Fibroblast of the aortic adventitia (primary cell): ENCODE data around the gene WEE2. TPM values are rescaled to one million over a fixed set of nuclear protein-coding genes. Genes with fewer than 3 reads are reported as not detected.
"Not testable (repeated sequence)": the region's sequence is repeated elsewhere in the genome, so short reads cannot be mapped to it uniquely, and the experiment has no call there.

Source experiments
- DNase-seq: peaks from one replicate; pipeline ENCODE4 v3.0.0-alpha.2; 2010; ENCODE audit warnings: low read depth
- H3K4me3 ChIP-seq: 2 replicates; pipeline ENCODE4 v1.5.1; 2011; ENCODE audit warnings: low read depth, mild to moderate bottlenecking, control low read depth, low read length, moderate library complexity
- CTCF ChIP-seq: IDR thresholded peaks from 2 replicates; pipeline ENCODE4 v1.5.1; 2011; ENCODE audit warnings: mild to moderate bottlenecking, low read length, control low read depth, inconsistent platforms; ENCODE audit not compliant: insufficient read depth
- total RNA-seq: library from RNA; depleted of rRNA; stranded (reverse); fragments of >200 nt; gene quantifications from 2 replicates; pipeline ENCODE4 v1.2.3, GENCODE V29; 2012; ENCODE audit warnings: low replicate concordance

The WEE2 gene
- total RNA-seq, 1 donor: under 0.01 TPM

- H3K4me3 ChIP-seq: no peak overlapping the region
- DNase-seq: no peak
- TF ChIP-seq CTCF: no peak
These were observed 20.1 kb upstream of the WEE2 start for GRCh38 chr7:141688043-141688442.

- not testable (repeated sequence) for H3K4me3 ChIP-seq, DNase-seq
These were observed 18.9 kb upstream of the WEE2 start for GRCh38 chr7:141689072-141689825.

- H3K4me3 ChIP-seq: no peak overlapping the region
- no peak for DNase-seq
- TF ChIP-seq CTCF: no peak
These were observed 16.6 kb upstream of the WEE2 start for GRCh38 chr7:141691540-141691939.

- no peak for DNase-seq
- H3K4me3 ChIP-seq: no peak overlapping the region
- no peak for TF ChIP-seq CTCF
These were observed 16.2 kb upstream of the WEE2 start for GRCh38 chr7:141691961-141692360.

- no peak for TF ChIP-seq CTCF
- H3K4me3 ChIP-seq: no peak overlapping the region
- no peak for DNase-seq
These were observed 15.1 kb upstream of the WEE2 start for GRCh38 chr7:141693082-141693481.

GRCh38 chr7:141695803-141696289 lies 12.3 kb upstream of the WEE2 start:
- TF ChIP-seq CTCF: no peak
- no peak for DNase-seq
- H3K4me3 ChIP-seq: no peak overlapping the region

GRCh38 chr7:141696348-141696747 lies 11.8 kb upstream of the WEE2 start:
- DNase-seq: no peak
- no peak for TF ChIP-seq CTCF
- H3K4me3 ChIP-seq: no peak overlapping the region
